H1 (cell line): ENCODE results near the gene RAP2A. TPM values are rescaled to one million over a fixed set of nuclear protein-coding genes. Genes with fewer than 3 reads are reported as not detected.

ENCODE experiments used
- CTCF ChIA-PET: fragments of 300-600 bp; sonication (Branson Sonifier 250); formaldehyde crosslinking; loops from one replicate; lab custom pipeline; 2021; ENCODE audit not compliant: partially characterized antibody; lab: Charles Lee
- POLR2A ChIA-PET: fragments of 300-600 bp; sonication (Branson Sonifier 250); formaldehyde crosslinking; loops from one replicate; lab custom pipeline; 2021; ENCODE audit warnings: inconsistent platforms; ENCODE audit not compliant: partially characterized antibody; lab: Charles Lee
- DNase-seq, 2 experiments: peaks; one replicate each; pipeline versions ENCODE4 v3.0.0 to v3.0.0-alpha.2; 2010 to 2022; ENCODE audit warnings: low spot score in 2 of 2, low read depth in 1 of 2, mixed read lengths in 1 of 2
- FAIRE-seq: peaks from 2 replicates; lab custom pipeline; 2011; peaks lifted over from hg19 to GRCh38; lab: Jason Lieb, UNC
- H2AFZ ChIP-seq: 2 replicates; pipeline ENCODE4 v1.8.1; 2012; ENCODE audit warnings: low read length, inconsistent platforms
- H2AK5ac ChIP-seq: 2 replicates; pipeline ENCODE4 v1.6.1; 2013; ENCODE audit warnings: low read depth, low read length
- H2BK120ac ChIP-seq: replicated peaks from 2 replicates; pipeline ENCODE3; 2013; ENCODE audit warnings: low read depth, low read length, inconsistent platforms
- H2BK12ac ChIP-seq: 2 replicates; pipeline ENCODE4 v1.6.1; 2013; ENCODE audit warnings: low read depth, low read length
- H2BK15ac ChIP-seq: 2 replicates; pipeline ENCODE4 v1.6.1; 2013; ENCODE audit warnings: low read length
- H2BK20ac ChIP-seq: 2 replicates; pipeline ENCODE4 v1.6.1; 2013; ENCODE audit warnings: low read length
- H2BK5ac ChIP-seq: 2 replicates; pipeline ENCODE4 v1.6.1; 2013; ENCODE audit warnings: low read depth, low read length
- H3K14ac ChIP-seq: 2 replicates; pipeline ENCODE4 v1.6.1; 2013; ENCODE audit warnings: inconsistent platforms; ENCODE audit not compliant: insufficient read length
- H3K18ac ChIP-seq: 2 replicates; pipeline ENCODE4 v1.6.1; 2013; ENCODE audit warnings: low read length; ENCODE audit errors: extremely low read depth
- H3K23ac ChIP-seq: 2 replicates; pipeline ENCODE4 v1.6.1; 2013; ENCODE audit warnings: inconsistent platforms; ENCODE audit not compliant: insufficient read length
- H3K23me2 ChIP-seq: 2 replicates; pipeline ENCODE4 v1.6.1; 2013; ENCODE audit warnings: low read depth, low read length
- H3K27ac ChIP-seq: 2 replicates; pipeline ENCODE4 v1.6.1; 2011; ENCODE audit warnings: low read depth, low read length, inconsistent platforms
- H3K27me3 ChIP-seq, 4 experiments: replicated peaks in 1 of 4; 1 replicate in 1 of 4; 2 replicates in 3 of 4; pipeline versions ENCODE4 v1.6.1 to v1.8.1; 2011 to 2013; ENCODE audit warnings: low read length in 3 of 4, mild to moderate bottlenecking in 3 of 4, inconsistent platforms in 2 of 4, mixed read lengths in 2 of 4, moderate library complexity in 1 of 4; ENCODE audit not compliant: control insufficient read depth in 3 of 4, insufficient read depth in 3 of 4; ENCODE audit errors: extremely low read depth in 1 of 4
- H3K36me3 ChIP-seq, 4 experiments: 2 replicates each; pipeline versions ENCODE4 v1.6.1 to v1.8.1; 2011 to 2013; ENCODE audit warnings: mild to moderate bottlenecking in 4 of 4, low read length in 3 of 4, moderate library complexity in 2 of 4, control low read depth in 1 of 4, inconsistent platforms in 1 of 4; ENCODE audit not compliant: insufficient read depth in 4 of 4, control insufficient read depth in 2 of 4
- H3K4ac ChIP-seq: replicated peaks from 2 replicates; pipeline ENCODE3; 2013; ENCODE audit warnings: low read length, low read depth, mixed read lengths, inconsistent platforms; ENCODE audit not compliant: insufficient read length
- H3K4me1 ChIP-seq, 4 experiments: replicated peaks in 1 of 4; 1 replicate in 1 of 4; 2 replicates in 3 of 4; pipeline versions ENCODE4 v1.6.1 to v1.8.1; 2011 to 2013; ENCODE audit warnings: low read length in 3 of 4, inconsistent platforms in 2 of 4, mixed read lengths in 1 of 4; ENCODE audit not compliant: insufficient read depth in 4 of 4, control insufficient read depth in 3 of 4
- H3K4me2 ChIP-seq, 2 experiments: 2 replicates each; pipeline versions ENCODE4 v1.6.1 to v1.8.1; 2011 to 2013; ENCODE audit warnings: low read depth in 2 of 2, low read length in 2 of 2, control low read depth in 1 of 2, inconsistent platforms in 1 of 2, mild to moderate bottlenecking in 1 of 2; ENCODE audit not compliant: insufficient read depth in 1 of 2
- H3K4me3 ChIP-seq, 4 experiments: fragments of 200-600, 300-600 bp in 1 of 4; sonication (generic), shearing (Covaris generic), sonication (Bioruptor Twin) in 1 of 4; 2 replicates each; pipeline versions ENCODE4 v1.5.1 to v1.8.1; 2011 to 2016; ENCODE audit warnings: low read length in 4 of 4, low read depth in 3 of 4, control low read depth in 2 of 4, inconsistent platforms in 2 of 4, mild to moderate bottlenecking in 2 of 4, mixed read lengths in 1 of 4, moderate library complexity in 1 of 4; ENCODE audit not compliant: insufficient read depth in 2 of 4; ENCODE audit errors: extremely low read depth in 1 of 4
- H3K56ac ChIP-seq: replicated peaks from 2 replicates; pipeline ENCODE3; 2013; ENCODE audit warnings: low read depth, mild to moderate bottlenecking, mixed read lengths, low read length, inconsistent platforms; ENCODE audit not compliant: insufficient read length
- H3K79me1 ChIP-seq: 2 replicates; pipeline ENCODE4 v1.6.1; 2013; ENCODE audit warnings: low read depth, low read length, control low read depth
- H3K79me2 ChIP-seq, 2 experiments: 2 replicates each; pipeline versions ENCODE4 v1.6.1 to v1.8.1; 2012 to 2013; ENCODE audit warnings: low read length in 2 of 2, mild to moderate bottlenecking in 2 of 2, inconsistent platforms in 1 of 2; ENCODE audit not compliant: insufficient read depth in 2 of 2, control insufficient read depth in 1 of 2
- H3K9ac ChIP-seq, 4 experiments: replicated peaks in 1 of 4; 1 replicate in 1 of 4; 2 replicates in 3 of 4; pipeline versions ENCODE4 v1.6.1 to v1.8.1; 2011 to 2013; ENCODE audit warnings: low read depth in 3 of 4, low read length in 3 of 4, control low read depth in 2 of 4, mild to moderate bottlenecking in 2 of 4, moderate library complexity in 2 of 4, inconsistent platforms in 1 of 4; ENCODE audit errors: extremely low read depth in 1 of 4
- H3K9me3 ChIP-seq, 2 experiments: 2 replicates each; pipeline versions ENCODE4 v1.6.1 to v1.8.1; 2012 to 2013; ENCODE audit warnings: mild to moderate bottlenecking in 2 of 2, moderate library complexity in 2 of 2, control low read depth in 1 of 2, inconsistent platforms in 1 of 2, low read depth in 1 of 2, low read length in 1 of 2, mixed read lengths in 1 of 2; ENCODE audit not compliant: insufficient read depth in 2 of 2
- H4K20me1 ChIP-seq, 2 experiments: replicated peaks in 1 of 2; 2 replicates each; pipeline versions ENCODE3 to v1.8.1; 2011 to 2013; ENCODE audit warnings: inconsistent platforms in 2 of 2, low read length in 2 of 2, mild to moderate bottlenecking in 1 of 2; ENCODE audit not compliant: insufficient read depth in 2 of 2, control insufficient read depth in 1 of 2
- H4K5ac ChIP-seq: 2 replicates; pipeline ENCODE4 v1.6.1; 2013; ENCODE audit warnings: low read length, low read depth, mixed read lengths, inconsistent platforms; ENCODE audit not compliant: insufficient read length
- H4K8ac ChIP-seq: 2 replicates; pipeline ENCODE4 v1.8.0; 2013; ENCODE audit warnings: mild to moderate bottlenecking, moderate library complexity, low read length, inconsistent platforms; ENCODE audit not compliant: insufficient read depth; ENCODE audit errors: extremely low read depth
- H4K91ac ChIP-seq: replicated peaks from 2 replicates; pipeline ENCODE3; 2013; ENCODE audit warnings: low read length, mixed read lengths, inconsistent platforms; ENCODE audit not compliant: insufficient read length
- BCL11A ChIP-seq, 2 experiments: IDR thresholded peaks; one replicate each; pipeline ENCODE4 v1.6.1; 2011; ENCODE audit warnings: low read depth in 2 of 2, low read length in 2 of 2, mild to moderate bottlenecking in 2 of 2
- CBX5 ChIP-seq: fragments of 300-800, 300-1000 bp; sonication (generic); IDR thresholded peaks from 2 replicates; pipeline ENCODE4 v1.7.1; 2016; ENCODE audit warnings: antibody characterized with exemption, low read length, low read depth
- GTF2F1 ChIP-seq: IDR thresholded peaks from 2 replicates; pipeline ENCODE4 v1.6.1; 2012; ENCODE audit warnings: low read depth, low read length, improper control_type of control experiment, borderline replicate concordance
- JUND ChIP-seq: IDR thresholded peaks from 2 replicates; pipeline ENCODE4 v1.6.1; 2011; ENCODE audit warnings: mild to moderate bottlenecking, improper control_type of control experiment, low read length
- SP2 ChIP-seq: IDR thresholded peaks from 2 replicates; pipeline ENCODE4 v1.6.1; 2012; ENCODE audit warnings: mild to moderate bottlenecking, low read length, inconsistent platforms
- TCF12 ChIP-seq: IDR thresholded peaks from 2 replicates; pipeline ENCODE4 v1.6.1; 2011; ENCODE audit warnings: low read depth, mild to moderate bottlenecking, low read length
- WGBS, 2 experiments: shearing (Covaris generic) in 1 of 2; methylation state at CpG; one replicate each; pipeline versions ENCODE4 v1.1.6 to v1.1.7; 2013 to 2015; ENCODE audit warnings: low lambda C conversion rate in 2 of 2, mixed read lengths in 2 of 2, inconsistent platforms in 1 of 2, low coverage in 1 of 2, missing lambda C conversion rate in 1 of 2; ENCODE audit not compliant: insufficient replicate concordance in 2 of 2, insufficient coverage in 1 of 2, insufficient read length in 1 of 2; ENCODE audit errors: extremely low coverage in 1 of 2, missing lambda C conversion rate in 1 of 2; 5-methylcytosine and 5-hydroxymethylcytosine counted together
- polyA plus RNA-seq, 7 experiments: library from polyadenylated mRNA; depleted of rRNA in 3 of 7; stranded (reverse) in 5 of 7; unstranded in 2 of 7; fragments of >200 nt in 5 of 7; fragments of 200-250 nt in 2 of 7; gene quantifications; 1 replicate in 5 of 7; 2 replicates in 1 of 7; 4 replicates in 1 of 7; pipeline versions ENCODE4 v1.2.1 to v1.2.3, GENCODE V29; 2011 to 2013; ENCODE audit warnings: missing spikeins in 2 of 7, mixed read lengths in 2 of 7
- total RNA-seq: library from RNA; stranded (reverse); fragmentation: NEBNext Ultra II Directional; extraction: Animal tissue kit (Norgen Biotek cat#: 25700); gene quantifications from 2 replicates; pipeline ENCODE4 v1.2.1, GENCODE V29; 2021

RAP2A gene
- total and polyA plus RNA-seq, 2 of the 8 experiments (the other 6 are each of a cell fraction or from before 2014, with no cell fraction given), result 8.4 to 43.4 TPM

- Histone ChIP-seq H3K79me1 (peaks cover 5% of the 10 kb centered on the region; the same call in 1 of the 2 replicates), H3K23ac (no peak overlapping the region), H4K91ac (no peak overlapping the region), H4K20me1 (peaks cover 0 to 6% of the 10 kb centered on the region in 2 experiments), H3K23me2 (no peaks in the 10 kb centered on the region), H2BK120ac (no peak overlapping the region), H3K4me1 (peaks cover 0 to 3% (median under 1%) of the 10 kb centered on the region in 4 experiments; a peak in 1 of 7 replicates), H2AK5ac (no peak overlapping the region), H3K9me3 (no peaks in the 10 kb centered on the region), H2BK20ac (no peak overlapping the region), H3K27me3 (no peaks in the 10 kb centered on the region), H3K79me2 (peaks cover 0 to 24% of the 10 kb centered on the region in 2 experiments; a peak in 2 of 4 replicates), H3K18ac (no peak overlapping the region), H3K14ac (no peak overlapping the region), H4K8ac (no peak overlapping the region), H3K36me3 (peaks cover 0 to 7% (median 4%) of the 10 kb centered on the region in 4 experiments; a peak in 3 of 8 replicates), H3K27ac (no peak overlapping the region), H3K56ac (no peak overlapping the region), H2BK15ac (no peak overlapping the region), H3K4ac (no peak overlapping the region), H2AFZ (no peak overlapping the region), H2BK5ac (no peak overlapping the region), H3K4me3 (no peak overlapping the region), H3K9ac (no peak overlapping the region), H3K4me2 (no peak overlapping the region), H4K5ac (no peak overlapping the region), H2BK12ac (no peak overlapping the region)
- CTCF ChIA-PET, result interaction anchor here (0.8 to 1.2 kb wide), 2 partner anchors 14 to 125 kb away, joined by 3 read pairs; no protein-coding TSS in a partner anchor
- 94% methylated on average over 7 of the region's 7 CpGs; no CpG with 5 or more reads in 1 of the 2 experiments for WGBS, 2 experiments
- TF ChIP-seq JUND, result no peak
- no peak for TF ChIP-seq GTF2F1
- no peak for TF ChIP-seq CBX5
- TF ChIP-seq TCF12, result no peak
- no peak for TF ChIP-seq BCL11A (IDR thresholded peaks at IDR 0.05; ENCODE audit: low read depth in 2 of 2, low read length in 2 of 2)
- TF ChIP-seq SP2, result no peak
- DNase-seq (no peak), FAIRE-seq (no peak)
- POLR2A ChIA-PET, result interaction anchor here (0.6 to 1.5 kb wide), 2 partner anchors 11 to 105 kb away, joined by 3 to 4 read pairs; no protein-coding TSS in a partner anchor
These were observed 26.2 kb downstream of the RAP2A start for GRCh38 chr13:97460004-97460775.
